Muscle layer of colon (tissue), 2 donors: ENCODE results near the gene ERI3.

Experiments used
- H3K27ac ChIP-seq: one replicate; pipeline ENCODE4 v1.7.0; 2013; ENCODE audit warnings: low read depth, mild to moderate bottlenecking, low read length, moderate library complexity
- H3K27me3 ChIP-seq, 2 donors: one replicate each; pipeline ENCODE4 v1.7.0; 2013; ENCODE audit warnings: low read length in 2 of 2, mild to moderate bottlenecking in 2 of 2; ENCODE audit not compliant: insufficient read depth in 2 of 2, control insufficient read depth in 1 of 2
- H3K36me3 ChIP-seq: one replicate; pipeline ENCODE4 v1.7.0; 2013; ENCODE audit warnings: mild to moderate bottlenecking, low read length; ENCODE audit not compliant: insufficient read depth
- H3K4me1 ChIP-seq: one replicate; pipeline ENCODE4 v1.7.0; 2013; ENCODE audit warnings: mild to moderate bottlenecking, low read length; ENCODE audit not compliant: insufficient read depth
- H3K4me3 ChIP-seq, 2 donors: one replicate each; pipeline ENCODE4 v1.7.0; 2013; ENCODE audit warnings: low read length in 2 of 2, low read depth in 1 of 2, mild to moderate bottlenecking in 1 of 2, moderate library complexity in 1 of 2
- H3K9ac ChIP-seq: one replicate; pipeline ENCODE4 v1.7.0; 2013; ENCODE audit warnings: low read length
- H3K9me3 ChIP-seq: one replicate; pipeline ENCODE4 v1.7.0; 2013; ENCODE audit warnings: mild to moderate bottlenecking, low read length
- donor health status: abdominal sarcoma.
- donor health status: Adenocarcinoma of cecum.

ERI3 gene

DNA sequence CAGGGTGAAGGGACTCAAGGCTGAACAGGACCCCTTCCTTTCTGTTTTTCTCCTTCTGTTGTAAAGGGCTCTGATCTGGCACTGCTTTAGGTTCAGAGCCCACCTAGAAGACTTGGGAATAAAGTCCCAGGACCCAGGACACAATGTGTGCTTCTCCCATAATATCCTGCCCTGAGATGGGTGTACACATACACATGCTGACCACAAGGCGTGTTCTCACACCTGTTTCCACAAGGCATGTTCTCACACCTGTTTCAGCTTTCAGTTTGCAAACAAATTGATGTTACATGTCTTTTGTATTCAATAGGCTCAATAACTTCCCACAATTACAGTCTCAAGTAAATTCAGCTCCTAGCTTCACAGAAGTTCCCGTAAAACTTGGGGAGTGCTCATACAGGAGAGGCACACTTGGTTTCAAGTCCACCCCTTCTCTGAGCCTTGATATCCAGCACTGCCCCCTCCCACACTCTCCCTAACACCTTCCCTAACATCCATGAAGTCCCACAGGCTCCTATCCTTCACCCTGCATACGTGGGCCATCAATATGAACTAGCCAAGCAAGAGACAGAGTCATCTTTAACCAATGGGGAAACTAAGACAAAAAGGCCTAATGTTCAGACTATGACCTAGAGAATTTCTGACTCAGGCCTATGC, 41.7 kb downstream of the ERI3 start:
- no peaks in the 10 kb centered on the region for H3K4me1 ChIP-seq
- H3K36me3 ChIP-seq = peaks cover 54% of the 10 kb centered on the region
- H3K9me3 ChIP-seq = no peaks in the 10 kb centered on the region
- no peak overlapping the region for H3K27ac ChIP-seq
- H3K27me3 ChIP-seq = no peaks in the 10 kb centered on the region
- H3K9ac ChIP-seq = no peak overlapping the region
- no peak overlapping the region for H3K4me3 ChIP-seq

DNA sequence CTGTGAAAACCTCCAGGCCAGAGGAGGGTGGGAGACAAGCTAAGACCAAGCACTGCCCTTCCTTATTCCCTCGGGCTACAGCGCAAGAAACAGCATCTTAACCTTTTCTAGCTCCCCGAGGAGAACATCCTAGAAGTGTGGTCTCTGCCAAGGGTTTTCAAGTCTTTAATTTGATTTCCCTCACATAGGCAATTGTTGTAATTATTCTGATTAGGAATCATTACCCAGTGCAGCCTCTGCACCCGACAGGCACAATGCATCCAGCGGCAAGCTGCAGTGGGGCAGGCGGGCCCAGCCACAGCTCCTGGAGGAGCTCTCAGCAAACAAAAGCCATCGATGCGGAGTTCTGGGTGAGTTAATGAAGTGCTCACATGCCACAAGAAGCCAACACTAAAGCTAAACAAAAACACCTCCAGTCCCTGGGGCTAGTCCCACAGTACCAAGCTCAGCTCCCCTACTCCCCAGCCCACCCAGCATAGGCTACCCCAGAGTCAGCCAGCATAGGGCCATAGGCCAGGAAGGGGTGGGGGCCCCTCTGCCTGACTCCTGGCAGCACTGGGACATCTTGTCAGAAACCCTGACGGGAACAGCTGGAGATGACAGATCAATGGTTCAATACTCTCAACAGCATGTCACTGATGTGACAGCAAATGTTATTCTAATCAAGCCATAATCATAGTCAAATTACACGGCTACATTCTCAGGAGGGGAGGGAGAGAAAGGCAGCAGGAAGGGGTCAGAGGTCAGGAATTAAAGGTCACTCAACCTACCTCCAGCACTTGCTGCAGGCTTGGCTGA, 42.5 kb downstream of the ERI3 start:
- Histone ChIP-seq H3K27ac (no peak overlapping the region), H3K27me3 (no peaks in the 10 kb centered on the region), H3K36me3 (peaks cover 55% of the 10 kb centered on the region), H3K9ac (no peak overlapping the region), H3K4me3 (no peak overlapping the region), H3K4me1 (no peaks in the 10 kb centered on the region), H3K9me3 (no peaks in the 10 kb centered on the region)

GRCh38 chr1:44310006-44310405, 45.1 kb downstream of the ERI3 start:
- no peak overlapping the region for H3K27ac ChIP-seq
- no peaks in the 10 kb centered on the region for H3K27me3 ChIP-seq
- H3K4me3 ChIP-seq = no peak overlapping the region
- peaks cover 56% of the 10 kb centered on the region for H3K36me3 ChIP-seq
- no peak overlapping the region for H3K9ac ChIP-seq
- no peaks in the 10 kb centered on the region for H3K9me3 ChIP-seq
- no peaks in the 10 kb centered on the region for H3K4me1 ChIP-seq

DNA sequence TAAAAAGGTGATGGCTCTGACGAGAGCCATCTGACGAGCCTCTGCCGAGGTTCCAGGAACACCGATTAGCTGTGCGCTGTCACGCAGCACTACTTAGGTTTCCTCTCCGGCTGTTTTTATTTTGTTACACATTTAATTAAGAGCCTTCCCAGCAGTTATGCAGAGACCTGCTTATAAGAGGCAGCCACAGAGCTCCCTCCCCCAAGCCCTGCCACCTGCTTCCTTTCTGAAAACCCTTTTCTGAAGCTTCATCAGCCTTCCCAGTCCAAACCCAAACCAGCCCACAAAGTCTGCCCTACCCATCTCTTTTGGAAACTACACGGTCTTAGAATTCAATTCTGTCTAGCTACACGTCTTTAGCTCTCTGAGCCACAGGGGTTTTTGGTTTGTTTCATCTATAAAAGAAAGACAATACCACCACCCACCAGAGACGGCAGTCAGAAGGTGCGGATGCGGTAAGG, 49.1 kb downstream of the ERI3 start:
- H3K27me3 ChIP-seq = no peaks in the 10 kb centered on the region
- H3K27ac ChIP-seq = no peak overlapping the region
- H3K4me1 ChIP-seq = no peaks in the 10 kb centered on the region
- H3K9me3 ChIP-seq = no peaks in the 10 kb centered on the region
- H3K4me3 ChIP-seq = no peak overlapping the region
- H3K36me3 ChIP-seq = peaks cover 52% of the 10 kb centered on the region
- no peak overlapping the region for H3K9ac ChIP-seq

DNA sequence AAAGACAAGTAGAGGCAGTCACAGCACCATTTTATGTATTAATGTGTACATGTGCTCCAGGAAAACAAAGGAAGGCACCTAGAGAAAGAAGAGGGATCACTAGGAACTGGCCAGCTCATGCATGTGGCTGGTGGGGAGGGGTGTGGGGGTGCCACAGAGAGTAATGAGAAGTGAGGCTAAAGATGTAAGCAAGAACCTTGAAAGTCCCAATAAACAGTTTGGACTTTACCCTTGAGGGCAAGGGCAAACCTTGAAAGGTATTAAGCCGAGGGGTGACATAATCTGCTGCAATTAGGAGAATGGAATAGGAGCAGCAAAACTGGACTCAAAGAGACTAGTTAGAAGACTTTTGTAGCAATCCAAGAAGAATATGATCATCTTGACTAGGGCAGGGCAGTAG, 51.5 kb downstream of the ERI3 start:
- Histone ChIP-seq H3K4me3 (no peak overlapping the region), H3K27me3 (no peaks in the 10 kb centered on the region), H3K4me1 (no peaks in the 10 kb centered on the region), H3K36me3 (peaks cover 61% of the 10 kb centered on the region), H3K9me3 (no peaks in the 10 kb centered on the region), H3K27ac (no peak overlapping the region), H3K9ac (no peak overlapping the region)

DNA sequence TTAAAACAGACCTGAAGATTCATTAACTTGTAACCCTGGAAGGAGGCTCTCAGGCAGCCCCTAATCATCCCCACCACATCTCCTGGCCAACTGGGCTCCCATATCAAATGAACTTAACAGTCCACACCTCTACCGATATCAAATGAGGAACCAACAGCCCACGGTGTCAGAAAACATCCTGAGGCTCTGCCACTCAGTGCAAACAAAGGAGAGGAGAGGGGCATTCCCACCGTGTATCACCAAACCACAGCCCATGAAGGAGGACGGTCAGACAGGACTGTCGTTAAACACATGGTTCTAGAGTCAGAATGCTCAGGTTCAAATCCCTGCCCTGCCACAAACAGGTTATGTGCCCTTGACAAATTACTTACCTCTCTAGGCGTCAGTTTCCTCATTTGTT, 52.5 kb downstream of the ERI3 start:
- H3K9ac ChIP-seq = no peak overlapping the region
- peaks cover 58% of the 10 kb centered on the region for H3K36me3 ChIP-seq
- H3K27ac ChIP-seq = no peak overlapping the region

GRCh38 chr1:44301442-44301841, 53.6 kb downstream of the ERI3 start:
- peaks cover 49% of the 10 kb centered on the region for H3K36me3 ChIP-seq
- no peaks in the 10 kb centered on the region for H3K27me3 ChIP-seq
- H3K27ac ChIP-seq = no peak overlapping the region
- no peak overlapping the region for H3K4me3 ChIP-seq
- no peaks in the 10 kb centered on the region for H3K9me3 ChIP-seq
- no peak overlapping the region for H3K9ac ChIP-seq
- no peaks in the 10 kb centered on the region for H3K4me1 ChIP-seq

More for the DNA sequence above, 52.5 kb downstream of the ERI3 start:
- H3K27me3 ChIP-seq = no peaks in the 10 kb centered on the region
- no peaks in the 10 kb centered on the region for H3K9me3 ChIP-seq
- no peak overlapping the region for H3K4me3 ChIP-seq
- H3K4me1 ChIP-seq = no peaks in the 10 kb centered on the region

- H3K27ac ChIP-seq = no peak overlapping the region
- no peaks in the 10 kb centered on the region for H3K27me3 ChIP-seq
- peaks cover 45% of the 10 kb centered on the region for H3K36me3 ChIP-seq
- no peak overlapping the region for H3K9ac ChIP-seq
- no peak overlapping the region for H3K4me3 ChIP-seq
- no peaks in the 10 kb centered on the region for H3K9me3 ChIP-seq
- no peaks in the 10 kb centered on the region for H3K4me1 ChIP-seq
Measured at GRCh38 chr1:44300852-44301251, 54.2 kb downstream of the ERI3 start.

GRCh38 chr1:44297695-44298400, 57.2 kb downstream of the ERI3 start:
- Histone ChIP-seq H3K4me3 (no peak overlapping the region), H3K9me3 (no peaks in the 10 kb centered on the region)

GRCh38 chr1:44296806-44297205, 58.3 kb downstream of the ERI3 start:
- Histone ChIP-seq H3K36me3 (peaks cover 27% of the 10 kb centered on the region), H3K9ac (no peak overlapping the region), H3K27me3 (no peaks in the 10 kb centered on the region), H3K4me3 (no peak overlapping the region), H3K9me3 (no peaks in the 10 kb centered on the region), H3K27ac (no peak overlapping the region), H3K4me1 (peaks cover 12% of the 10 kb centered on the region)

More at GRCh38 chr1:44297695-44298400, 57.2 kb downstream of the ERI3 start:
- peaks cover 32% of the 10 kb centered on the region for H3K36me3 ChIP-seq
- no peak overlapping the region for H3K27ac ChIP-seq
- H3K4me1 ChIP-seq = peaks cover 12% of the 10 kb centered on the region
- no peaks in the 10 kb centered on the region for H3K27me3 ChIP-seq
- H3K9ac ChIP-seq = no peak overlapping the region

DNA sequence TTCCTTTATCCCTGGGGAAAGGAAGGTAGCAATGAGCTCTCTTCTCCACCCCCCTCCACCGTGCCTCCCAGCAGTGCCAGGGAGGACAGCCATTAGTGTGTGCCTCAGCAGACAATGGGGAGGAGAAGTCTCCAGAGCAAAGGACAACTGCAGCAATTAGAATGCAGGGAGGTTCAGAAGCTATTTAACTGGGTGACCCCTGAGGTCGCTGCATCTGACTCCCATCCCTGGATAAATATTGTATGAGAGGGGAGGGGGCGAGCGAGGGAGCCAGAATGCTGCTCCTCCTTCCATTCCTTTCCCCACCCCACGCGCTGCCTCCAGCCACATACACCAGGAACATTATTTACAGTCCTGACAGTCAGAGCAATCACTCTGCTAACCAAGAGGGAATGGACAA, 59.0 kb downstream of the ERI3 start:
- H3K4me3 ChIP-seq = no peak overlapping the region
- no peak overlapping the region for H3K9ac ChIP-seq
- H3K9me3 ChIP-seq = no peaks in the 10 kb centered on the region
- no peaks in the 10 kb centered on the region for H3K27me3 ChIP-seq
- H3K4me1 ChIP-seq = peaks cover 12% of the 10 kb centered on the region
- H3K36me3 ChIP-seq = peaks cover 32% of the 10 kb centered on the region
- H3K27ac ChIP-seq = no peak overlapping the region
